ENCODE results near the gene MSX1. TPM values are rescaled to one million over a fixed set of nuclear protein-coding genes. Genes with fewer than 3 reads are reported as not detected.

Gene MSX1
- total RNA-seq, 2 donors from 2014 or later: not detected

GRCh38 chr4:4890574-4891255, 31.2 kb downstream of the MSX1 start:
- DNase-seq (no peak), ATAC-seq (no peak)
- Mint-ChIP-seq H3K27me3 (peaks cover 64% of the 10 kb centered on the region), H3K4me1 (no peaks in the 10 kb centered on the region), H3K27ac (no peak overlapping the region), H3K4me3 (no peak overlapping the region), H3K36me3 (ENCODE audit: low read depth) (no peaks in the 10 kb centered on the region)
- H3K9me3 ChIP-seq (ENCODE audit: control insufficient read depth, low read length, poor library complexity, severe bottlenecking): no peaks in the 10 kb centered on the region

DNA sequence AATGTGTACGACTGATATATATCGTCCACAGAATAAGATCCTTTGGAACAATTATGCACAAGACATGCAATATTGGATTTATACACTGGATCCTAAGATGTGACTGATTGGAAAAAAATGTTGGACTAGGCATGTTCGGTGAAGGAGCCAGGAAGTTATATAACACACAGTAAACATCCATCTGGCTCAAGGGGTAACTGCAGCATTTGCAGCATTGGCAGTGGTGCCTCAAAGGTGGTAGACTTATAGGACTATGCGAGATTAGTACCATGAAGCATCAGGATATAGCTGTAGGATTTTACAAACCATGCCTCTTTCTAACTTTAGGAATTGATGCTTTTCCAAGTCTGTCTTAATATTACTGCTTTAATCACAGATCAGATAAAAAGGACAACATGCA, 34.3 kb downstream of the MSX1 start:
- no peaks in the 10 kb centered on the region for H3K36me3 Mint-ChIP-seq (ENCODE audit: low read depth)
- no peak overlapping the region for H3K27ac Mint-ChIP-seq
- H3K27me3 Mint-ChIP-seq: peaks cover 53% of the 10 kb centered on the region
- no peaks in the 10 kb centered on the region for H3K9me3 ChIP-seq (ENCODE audit: control insufficient read depth, low read length, poor library complexity, severe bottlenecking)
- DNase-seq: no peak
- ATAC-seq: no peak
- H3K4me3 Mint-ChIP-seq: no peak overlapping the region
- H3K4me1 Mint-ChIP-seq: no peaks in the 10 kb centered on the region

DNA sequence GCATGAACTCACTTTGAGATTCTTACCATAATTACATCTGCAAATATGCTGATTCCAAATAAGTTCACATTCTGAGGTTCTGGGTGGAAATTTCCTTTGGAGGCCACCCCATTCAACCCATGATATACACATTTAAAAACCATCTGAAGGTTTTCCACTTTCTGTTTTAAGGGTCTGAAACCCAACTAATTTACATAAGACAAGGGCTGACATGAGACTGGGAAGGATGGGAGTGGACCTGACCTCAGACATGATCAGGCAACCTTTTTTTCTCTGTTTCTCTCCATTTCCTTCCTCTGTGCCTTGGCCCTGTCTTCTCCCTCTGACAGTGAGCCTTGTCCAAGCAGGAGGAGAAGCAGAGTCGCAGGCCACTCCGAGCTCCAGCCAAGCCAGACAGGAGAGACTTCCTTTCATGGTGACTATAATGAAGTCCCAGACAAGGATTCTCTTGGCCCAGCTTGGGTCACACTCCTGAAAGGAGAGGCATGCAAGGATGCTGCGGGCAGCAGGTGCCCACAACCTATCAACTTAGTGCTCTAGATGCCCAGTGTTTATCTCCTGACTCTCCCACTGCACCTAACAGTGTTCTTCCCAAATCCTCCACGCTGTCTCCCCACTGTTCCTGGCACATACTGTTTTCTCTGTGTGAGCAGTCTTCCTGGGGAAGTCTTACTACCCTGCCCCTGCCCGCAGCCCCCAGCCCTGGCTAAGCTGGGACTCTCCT, 39.9 kb downstream of the MSX1 start:
- peaks cover 2% of the 10 kb centered on the region for H3K36me3 Mint-ChIP-seq (ENCODE audit: low read depth)
- no peaks in the 10 kb centered on the region for H3K4me1 Mint-ChIP-seq
- peaks cover 42% of the 10 kb centered on the region for H3K27me3 Mint-ChIP-seq
- DNase-seq: no peak
- H3K9me3 ChIP-seq (ENCODE audit: control insufficient read depth, low read length, poor library complexity, severe bottlenecking): no peaks in the 10 kb centered on the region
- no peak for ATAC-seq
- H3K4me3 Mint-ChIP-seq: no peak overlapping the region
- no peak overlapping the region for H3K27ac Mint-ChIP-seq

DNA sequence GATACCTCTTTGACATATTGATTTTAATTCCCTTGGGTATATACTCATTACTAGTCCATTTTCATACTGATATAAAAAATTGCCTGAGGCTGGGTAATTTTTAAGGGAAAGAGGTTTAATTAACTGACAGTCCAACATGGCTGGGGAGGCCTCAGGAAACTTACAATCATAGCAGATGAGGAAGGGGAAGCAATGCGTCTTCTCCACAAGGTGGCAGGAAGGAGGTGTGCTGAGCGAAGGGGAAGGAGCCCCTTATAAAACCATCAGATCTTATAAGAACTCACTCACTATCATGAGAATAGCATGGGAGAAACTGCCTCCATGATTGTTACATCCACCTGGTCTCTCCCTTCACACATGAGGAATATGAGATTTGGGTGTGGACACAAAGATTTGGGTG, 42.4 kb downstream of the MSX1 start:
- DNase-seq: no peak
- Mint-ChIP-seq H3K4me3 (no peak overlapping the region), H3K27ac (no peak overlapping the region), H3K27me3 (peaks cover 42% of the 10 kb centered on the region), H3K36me3 (ENCODE audit: low read depth) (peaks cover 2% of the 10 kb centered on the region), H3K4me1 (no peaks in the 10 kb centered on the region)
- ATAC-seq: no peak
- H3K9me3 ChIP-seq (ENCODE audit: control insufficient read depth, low read length, poor library complexity, severe bottlenecking): no peaks in the 10 kb centered on the region

GRCh38 chr4:4912155-4912554, 52.7 kb downstream of the MSX1 start:
- ATAC-seq (no peak), DNase-seq (no peak)
- Mint-ChIP-seq H3K27ac (no peak overlapping the region), H3K4me3 (no peak overlapping the region), H3K4me1 (no peaks in the 10 kb centered on the region), H3K36me3 (ENCODE audit: low read depth) (peaks cover 2% of the 10 kb centered on the region), H3K27me3 (peaks cover 18% of the 10 kb centered on the region)
- H3K9me3 ChIP-seq (ENCODE audit: control insufficient read depth, low read length, poor library complexity, severe bottlenecking): no peaks in the 10 kb centered on the region

- no peak for ATAC-seq
- Mint-ChIP-seq H3K4me3 (no peak overlapping the region), H3K4me1 (no peaks in the 10 kb centered on the region), H3K36me3 (ENCODE audit: low read depth) (peaks cover under 1% of the 10 kb centered on the region), H3K27me3 (peaks cover 8% of the 10 kb centered on the region), H3K27ac (no peak overlapping the region)
- no peak for DNase-seq
- H3K9me3 ChIP-seq (ENCODE audit: control insufficient read depth, low read length, poor library complexity, severe bottlenecking): no peaks in the 10 kb centered on the region
These were observed 53.7 kb downstream of the MSX1 start for GRCh38 chr4:4913147-4913561.

Other genes starting within 250 kb of the MSX1 start
- not detected for gene CYTL1, start 159.8 kb downstream of the MSX1 start, total RNA-seq
- gene STK32B, start 191.8 kb downstream of the MSX1 start, total RNA-seq: under 1 TPM in 1 of 2 donors, not detected in 1; 0.12 TPM

Data from T-helper 17 cell (primary cell).